Measurements from ENCODE around the gene PARVB. TPM values are rescaled to one million over a fixed set of nuclear protein-coding genes. Genes with fewer than 3 reads are reported as not detected.
A peak's percentile ranks its signal among the peaks of the same experiment; 100 is the strongest.

PARVB gene
- total and polyA plus RNA-seq, 2 of the 8 experiments (the other 6 are each of a cell fraction or from before 2014, with no cell fraction given): 14.5 to 18.6 TPM

DNA sequence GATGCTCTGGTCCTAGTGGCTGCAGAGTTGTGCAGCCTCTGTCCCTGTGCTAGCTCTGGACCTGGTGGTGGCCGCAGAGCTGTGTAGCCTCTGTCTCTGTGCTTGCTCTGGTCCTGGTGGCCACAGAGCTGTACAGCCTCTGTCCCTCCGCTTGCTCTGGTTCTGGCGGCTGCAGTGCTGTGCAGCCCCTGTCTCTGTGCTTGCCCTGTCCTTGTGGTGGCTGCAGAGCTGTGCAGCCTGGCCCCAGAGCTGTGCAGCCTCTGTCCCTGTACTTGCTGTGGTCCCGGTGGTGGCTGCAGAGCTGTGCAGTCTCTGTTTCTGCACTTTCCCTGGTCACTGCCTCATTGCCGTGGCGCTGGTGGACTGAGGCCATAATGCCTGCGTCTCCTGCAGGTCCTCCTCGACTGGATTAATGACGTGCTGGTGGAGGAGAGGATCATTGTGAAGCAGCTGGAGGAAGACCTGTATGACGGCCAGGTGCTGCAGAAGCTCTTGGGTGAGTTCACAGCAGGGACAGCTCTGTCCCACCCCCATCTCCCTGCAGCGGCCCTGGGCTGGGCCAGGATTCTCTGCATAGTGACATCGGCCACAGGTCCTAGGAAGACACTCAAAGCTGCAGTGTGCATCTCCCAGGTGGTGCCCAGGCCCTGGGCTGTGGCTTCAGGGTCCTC, 94.7 kb downstream of the PARVB start:
- no peak for TF ChIP-seq SRF (IDR thresholded peaks at IDR 0.05; ENCODE audit: low read depth, low read length)
- TF ChIP-seq, protein P1, sequence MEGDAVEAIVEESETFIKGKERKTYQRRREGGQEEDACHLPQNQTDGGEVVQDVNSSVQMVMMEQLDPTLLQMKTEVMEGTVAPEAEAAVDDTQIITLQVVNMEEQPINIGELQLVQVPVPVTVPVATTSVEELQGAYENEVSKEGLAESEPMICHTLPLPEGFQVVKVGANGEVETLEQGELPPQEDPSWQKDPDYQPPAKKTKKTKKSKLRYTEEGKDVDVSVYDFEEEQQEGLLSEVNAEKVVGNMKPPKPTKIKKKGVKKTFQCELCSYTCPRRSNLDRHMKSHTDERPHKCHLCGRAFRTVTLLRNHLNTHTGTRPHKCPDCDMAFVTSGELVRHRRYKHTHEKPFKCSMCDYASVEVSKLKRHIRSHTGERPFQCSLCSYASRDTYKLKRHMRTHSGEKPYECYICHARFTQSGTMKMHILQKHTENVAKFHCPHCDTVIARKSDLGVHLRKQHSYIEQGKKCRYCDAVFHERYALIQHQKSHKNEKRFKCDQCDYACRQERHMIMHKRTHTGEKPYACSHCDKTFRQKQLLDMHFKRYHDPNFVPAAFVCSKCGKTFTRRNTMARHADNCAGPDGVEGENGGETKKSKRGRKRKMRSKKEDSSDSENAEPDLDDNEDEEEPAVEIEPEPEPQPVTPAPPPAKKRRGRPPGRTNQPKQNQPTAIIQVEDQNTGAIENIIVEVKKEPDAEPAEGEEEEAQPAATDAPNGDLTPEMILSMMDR (IDR thresholded peaks at IDR 0.05; ENCODE audit: control extremely low read depth in 1 of 3, insufficient read depth in 1 of 3, low read depth in 1 of 3, low read length in 3 of 3): peak in 2 of 3 experiments; percentile 7 to 11; a peak in 2 of 4 replicates
- no peak overlapping the region for H3K18ac ChIP-seq (ENCODE audit: extremely low read depth, low read length)
- H3K14ac ChIP-seq (ENCODE audit: insufficient read length): no peak overlapping the region
- POLR2A ChIA-PET (ENCODE audit: partially characterized antibody): no interaction called here
- H3K9ac ChIP-seq (replicated peaks in 1 of 4; ENCODE audit: extremely low read depth in 1 of 4, low read depth in 3 of 4, low read length in 3 of 4): no peak overlapping the region
- H2BK5ac ChIP-seq (ENCODE audit: low read depth, low read length): no peak overlapping the region
- H2AFZ ChIP-seq (ENCODE audit: low read length): no peak overlapping the region
- 77% methylated on average over 12 of the region's 12 CpGs; no CpG with 5 or more reads in 1 of the 2 experiments for WGBS, 2 experiments (ENCODE audit: extremely low coverage in 1 of 2, insufficient coverage in 1 of 2, insufficient read length in 1 of 2, insufficient replicate concordance in 2 of 2, low coverage in 1 of 2, low lambda C conversion rate in 2 of 2, missing lambda C conversion rate in 1 of 2)
- DNase-seq (ENCODE audit: low read depth in 1 of 2, low spot score in 2 of 2): no peak
- no peak overlapping the region for H3K23ac ChIP-seq (ENCODE audit: insufficient read length)
- H3K79me2 ChIP-seq (ENCODE audit: control insufficient read depth in 1 of 2, insufficient read depth in 2 of 2, low read length in 2 of 2): no peaks in the 10 kb centered on the region
- no peaks in the 10 kb centered on the region for H3K4me1 ChIP-seq (replicated peaks in 1 of 4; ENCODE audit: control insufficient read depth in 3 of 4, insufficient read depth in 4 of 4, low read length in 3 of 4)
- no peak overlapping the region for H4K8ac ChIP-seq (ENCODE audit: extremely low read depth, insufficient read depth, low read length)
- no peaks in the 10 kb centered on the region for H3K36me3 ChIP-seq (ENCODE audit: control insufficient read depth in 2 of 4, insufficient read depth in 4 of 4, low read length in 3 of 4)
- H3K4me3 ChIP-seq (ENCODE audit: extremely low read depth in 1 of 4, insufficient read depth in 2 of 4, low read depth in 3 of 4, low read length in 4 of 4): no peak overlapping the region
- no peak overlapping the region for H3K4me2 ChIP-seq (ENCODE audit: insufficient read depth in 1 of 2, low read depth in 2 of 2, low read length in 2 of 2)
- no peak overlapping the region for H3K27ac ChIP-seq (ENCODE audit: low read depth, low read length)
- no peaks in the 10 kb centered on the region for H3K9me3 ChIP-seq (ENCODE audit: insufficient read depth in 2 of 2, low read depth in 1 of 2, low read length in 1 of 2)
- H4K5ac ChIP-seq (ENCODE audit: insufficient read length, low read depth, low read length): no peak overlapping the region
- 0 out of 2 replicates have a peak overlapping the region, but pooled peaks have one; percentile 17 for H2BK20ac ChIP-seq (ENCODE audit: low read length)
- H3K79me1 ChIP-seq (ENCODE audit: low read depth, low read length): no peaks in the 10 kb centered on the region
- H4K20me1 ChIP-seq (replicated peaks in 1 of 2; ENCODE audit: control insufficient read depth in 1 of 2, insufficient read depth in 2 of 2, low read length in 2 of 2): no peaks in the 10 kb centered on the region
- H3K27me3 ChIP-seq (replicated peaks in 1 of 4; ENCODE audit: control insufficient read depth in 3 of 4, extremely low read depth in 1 of 4, insufficient read depth in 3 of 4, low read length in 3 of 4): no peaks in the 10 kb centered on the region; a peak in 1 of 7 replicates
- H3K4ac ChIP-seq (replicated peaks; ENCODE audit: insufficient read length, low read depth, low read length): no peak overlapping the region
- H2BK120ac ChIP-seq (replicated peaks; ENCODE audit: low read depth, low read length): no peak overlapping the region
- no peak overlapping the region for H4K91ac ChIP-seq (replicated peaks; ENCODE audit: insufficient read length, low read length)
- CTCF ChIA-PET (ENCODE audit: partially characterized antibody): interaction anchor here (0.6 to 2.0 kb wide), 10 partner anchors 8 to 164 kb away, joined by 3 to 8 read pairs (median 4); no protein-coding TSS in a partner anchor
- FAIRE-seq: no peak
- no peaks in the 10 kb centered on the region for H3K23me2 ChIP-seq (ENCODE audit: low read depth, low read length)
- H2BK15ac ChIP-seq (ENCODE audit: low read length): 0 out of 2 replicates have a peak overlapping the region, but pooled peaks have one; percentile 61
- H3K56ac ChIP-seq (replicated peaks; ENCODE audit: insufficient read length, low read depth, low read length): no peak overlapping the region
- H2BK12ac ChIP-seq (ENCODE audit: low read depth, low read length): peak overlapping the region; percentile 71; the same call in 1 of the 2 replicates
- H2AK5ac ChIP-seq (ENCODE audit: low read depth, low read length): no peak overlapping the region
